Measurements from ENCODE around the gene TATDN2. TPM values are rescaled to one million over a fixed set of nuclear protein-coding genes. Genes with fewer than 3 reads are reported as not detected.
"Not testable (repeated sequence)": the region's sequence is repeated elsewhere in the genome, so short reads cannot be mapped to it uniquely, and the experiment has no call there.

TATDN2 gene
- total and polyA plus RNA-seq, 5 donors from 2014 or later = 10.2 to 86.5 (median 13.2) TPM

- Histone ChIP-seq H3K27ac (ENCODE audit: insufficient read depth, low read length, poor library complexity, severe bottlenecking) (peak overlapping the region; percentile 78), H3K27me3 (ENCODE audit: control insufficient read depth, insufficient read depth, low read length) (no peaks in the 10 kb centered on the region), H3K36me3 (ENCODE audit: control insufficient read depth, insufficient read depth, low read length) (peaks cover 44% of the 10 kb centered on the region), H3K4me1 (ENCODE audit: control insufficient read depth, insufficient read depth, low read length, poor library complexity, severe bottlenecking) (peaks cover 57% of the 10 kb centered on the region), H3K9me3 (ENCODE audit: control insufficient read depth in 2 of 2, low read length in 2 of 2) (no peaks in the 10 kb centered on the region), H3K4me3 (ENCODE audit: low read depth, low read length) (peak overlapping the region; percentile 80)
- H3K36me3 Mint-ChIP-seq = peaks cover 58% of the 10 kb centered on the region
- peak overlapping the region; percentile 77 to 88 (median 80) for H3K4me3 Mint-ChIP-seq
- H3K27me3 Mint-ChIP-seq = no peaks in the 10 kb centered on the region
- H3K4me1 Mint-ChIP-seq = peaks cover 40 to 92% (median 67%) of the 10 kb centered on the region in 4 donors
- ATAC-seq (ENCODE audit: low read depth in 2 of 2) = peak; percentile 93 to 94
- DNase-seq = peak; percentile 55 to 74 (median 70)
- H3K9me3 Mint-ChIP-seq = no peaks in the 10 kb centered on the region
- peak overlapping the region; percentile 86 to 94 (median 93) for H3K27ac Mint-ChIP-seq
Observed at GRCh38 chr3:10263646-10264363, 15.5 kb downstream of the TATDN2 start.

DNA sequence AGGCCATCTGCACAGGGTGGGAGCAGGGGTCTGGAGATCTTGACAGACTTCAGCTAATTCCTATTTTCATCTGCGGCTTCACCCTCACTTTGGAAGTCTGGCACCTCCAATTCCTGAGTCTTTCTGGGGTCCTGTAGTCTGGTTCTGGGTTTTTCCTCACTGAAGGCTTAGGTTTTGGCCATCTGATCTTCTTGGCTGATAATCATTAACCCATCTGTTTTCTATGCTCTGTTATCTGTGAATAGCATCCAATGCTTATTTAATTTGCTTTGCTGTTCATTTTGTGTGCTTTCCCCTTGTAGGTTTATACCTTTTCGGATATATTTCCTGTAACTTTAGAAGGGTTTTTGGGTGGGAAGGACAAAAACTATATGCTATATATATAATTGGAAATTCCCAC lies 17.6 kb downstream of the TATDN2 start:
- Histone ChIP-seq H3K27ac (ENCODE audit: insufficient read depth, low read length, poor library complexity, severe bottlenecking) (no peak overlapping the region), H3K4me1 (ENCODE audit: control insufficient read depth, insufficient read depth, low read length, poor library complexity, severe bottlenecking) (peaks cover 53% of the 10 kb centered on the region), H3K36me3 (ENCODE audit: control insufficient read depth, insufficient read depth, low read length) (peaks cover 47% of the 10 kb centered on the region), H3K4me3 (ENCODE audit: low read depth, low read length) (no peak overlapping the region), H3K27me3 (ENCODE audit: control insufficient read depth, insufficient read depth, low read length) (no peaks in the 10 kb centered on the region), H3K9me3 (ENCODE audit: control insufficient read depth in 2 of 2, low read length in 2 of 2) (no peaks in the 10 kb centered on the region)
- Mint-ChIP-seq H3K27ac (peak overlapping the region in 2 of 3 donors; percentile 39 to 85), H3K27me3 (no peaks in the 10 kb centered on the region), H3K9me3 (no peaks in the 10 kb centered on the region), H3K36me3 (peaks cover 54% of the 10 kb centered on the region), H3K4me1 (peaks cover 45 to 91% (median 59%) of the 10 kb centered on the region in 4 donors), H3K4me3 (peak overlapping the region; percentile 6 to 86 (median 72))
- DNase-seq (no peak), ATAC-seq (ENCODE audit: low read depth in 2 of 2) (no peak)

DNA sequence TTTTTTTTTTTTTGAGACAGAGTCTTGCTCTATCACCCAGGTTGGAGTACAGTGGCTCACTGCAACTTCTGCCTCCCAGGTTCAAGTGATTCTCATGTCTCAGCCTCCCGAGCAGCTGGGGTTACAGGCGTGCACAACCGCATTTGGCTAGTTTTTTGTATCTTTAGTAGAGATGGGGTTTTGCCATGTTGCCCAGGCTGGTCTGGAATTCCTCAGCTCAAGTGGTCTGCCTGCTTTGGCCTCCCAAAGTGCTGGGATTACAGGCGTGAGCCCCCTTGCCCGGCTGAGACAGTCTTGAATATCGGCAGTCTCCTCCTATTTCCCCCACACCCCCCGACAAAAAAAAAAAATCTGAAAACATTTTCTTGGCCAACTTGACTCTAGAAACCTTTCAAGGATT lies 18.7 kb downstream of the TATDN2 start:
- peaks cover 39 to 91% (median 53%) of the 10 kb centered on the region in 4 donors for H3K4me1 Mint-ChIP-seq
- peaks cover 51% of the 10 kb centered on the region for H3K4me1 ChIP-seq (ENCODE audit: control insufficient read depth, insufficient read depth, low read length, poor library complexity, severe bottlenecking)

DNA sequence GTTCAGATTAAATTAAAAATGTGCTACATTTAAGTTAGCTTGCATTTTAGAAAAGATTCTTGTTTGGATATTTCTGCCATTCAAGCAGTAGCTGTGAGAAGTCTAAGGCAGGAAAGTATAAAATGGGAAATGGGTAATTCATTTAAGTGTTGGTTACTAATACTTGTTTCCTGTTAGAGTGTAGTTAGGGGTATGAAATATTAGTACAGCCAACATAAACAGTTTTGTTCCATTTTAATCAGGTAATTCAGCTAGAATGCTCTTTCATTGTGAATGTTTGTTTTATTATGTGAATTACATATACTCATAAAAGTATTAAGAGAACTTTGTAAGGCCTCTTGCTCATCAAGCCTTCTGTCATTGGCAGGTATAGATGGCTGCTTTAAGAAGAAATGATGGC lies 19.9 kb downstream of the TATDN2 start:
- peaks cover 41% of the 10 kb centered on the region for H3K36me3 ChIP-seq (ENCODE audit: control insufficient read depth, insufficient read depth, low read length)
- peaks cover 38 to 85% (median 51%) of the 10 kb centered on the region in 4 donors for H3K4me1 Mint-ChIP-seq
- no peak overlapping the region for H3K27ac ChIP-seq (ENCODE audit: insufficient read depth, low read length, poor library complexity, severe bottlenecking)
- H3K4me3 ChIP-seq (ENCODE audit: low read depth, low read length) = peak overlapping the region; percentile 23
- H3K4me1 ChIP-seq (ENCODE audit: control insufficient read depth, insufficient read depth, low read length, poor library complexity, severe bottlenecking) = peaks cover 47% of the 10 kb centered on the region
- H3K27ac Mint-ChIP-seq = peak overlapping the region in 1 of 3 donors; percentile 72
- no peaks in the 10 kb centered on the region for H3K27me3 Mint-ChIP-seq
- no peaks in the 10 kb centered on the region for H3K27me3 ChIP-seq (ENCODE audit: control insufficient read depth, insufficient read depth, low read length)
- DNase-seq (no peak), ATAC-seq (ENCODE audit: low read depth in 2 of 2) (no peak)
- no peaks in the 10 kb centered on the region for H3K9me3 ChIP-seq (ENCODE audit: control insufficient read depth in 2 of 2, low read length in 2 of 2)
- H3K4me3 Mint-ChIP-seq = no peak overlapping the region
- H3K9me3 Mint-ChIP-seq = no peaks in the 10 kb centered on the region
- H3K36me3 Mint-ChIP-seq = peaks cover 52% of the 10 kb centered on the region

More for the DNA sequence above, 18.7 kb downstream of the TATDN2 start:
- H3K9me3 Mint-ChIP-seq; ATAC-seq (ENCODE audit: low read depth in 2 of 2); H3K27me3 Mint-ChIP-seq; H3K9me3 ChIP-seq (ENCODE audit: control insufficient read depth in 2 of 2, low read length in 2 of 2); H3K27ac ChIP-seq (ENCODE audit: insufficient read depth, low read length, poor library complexity, severe bottlenecking); H3K27me3 ChIP-seq (ENCODE audit: control insufficient read depth, insufficient read depth, low read length); DNase-seq: not testable (repeated sequence)
- H3K36me3 Mint-ChIP-seq = peaks cover 53% of the 10 kb centered on the region
- peak overlapping the region; percentile 10 for H3K4me3 ChIP-seq (ENCODE audit: low read depth, low read length)
- peak overlapping the region in 2 of 3 donors; percentile 1 to 48 for H3K27ac Mint-ChIP-seq
- peaks cover 45% of the 10 kb centered on the region for H3K36me3 ChIP-seq (ENCODE audit: control insufficient read depth, insufficient read depth, low read length)
- H3K4me3 Mint-ChIP-seq = peak overlapping the region in 2 of 4 donors; percentile 40 to 44

DNA sequence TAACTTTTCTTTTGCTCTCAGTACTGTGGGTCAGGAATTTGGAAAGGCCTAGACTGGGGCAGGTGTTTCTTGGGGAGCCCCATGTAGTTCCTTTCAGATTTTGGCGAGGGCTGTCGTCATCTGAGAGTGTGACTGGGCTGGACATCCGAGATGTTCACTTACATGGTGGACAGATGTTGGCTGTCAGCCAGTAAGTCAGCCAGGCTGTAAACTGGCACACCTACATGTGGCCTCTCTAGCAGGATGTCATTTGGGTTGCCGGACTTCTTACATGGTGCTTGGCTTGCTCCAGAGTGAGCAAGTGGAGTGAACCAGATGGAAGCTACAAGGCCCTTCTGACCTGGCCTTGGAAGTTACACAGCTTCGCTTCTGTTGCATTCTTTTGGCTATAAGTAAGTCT lies 20.7 kb downstream of the TATDN2 start:
- Mint-ChIP-seq H3K27me3 (no peaks in the 10 kb centered on the region), H3K36me3 (peaks cover 54% of the 10 kb centered on the region), H3K27ac (peak overlapping the region; percentile 69 to 87 (median 72)), H3K4me3 (peak overlapping the region in 2 of 4 donors; percentile 29 to 64), H3K4me1 (peaks cover 36 to 84% (median 51%) of the 10 kb centered on the region in 4 donors), H3K9me3 (no peaks in the 10 kb centered on the region)
- Histone ChIP-seq H3K27me3 (ENCODE audit: control insufficient read depth, insufficient read depth, low read length) (no peaks in the 10 kb centered on the region), H3K27ac (ENCODE audit: insufficient read depth, low read length, poor library complexity, severe bottlenecking) (no peak overlapping the region), H3K9me3 (ENCODE audit: control insufficient read depth in 2 of 2, low read length in 2 of 2) (no peaks in the 10 kb centered on the region), H3K4me3 (ENCODE audit: low read depth, low read length) (no peak overlapping the region), H3K4me1 (ENCODE audit: control insufficient read depth, insufficient read depth, low read length, poor library complexity, severe bottlenecking) (peaks cover 47% of the 10 kb centered on the region), H3K36me3 (ENCODE audit: control insufficient read depth, insufficient read depth, low read length) (peaks cover 41% of the 10 kb centered on the region)
- no peak for ATAC-seq (ENCODE audit: low read depth in 2 of 2)
- no peak for DNase-seq

DNA sequence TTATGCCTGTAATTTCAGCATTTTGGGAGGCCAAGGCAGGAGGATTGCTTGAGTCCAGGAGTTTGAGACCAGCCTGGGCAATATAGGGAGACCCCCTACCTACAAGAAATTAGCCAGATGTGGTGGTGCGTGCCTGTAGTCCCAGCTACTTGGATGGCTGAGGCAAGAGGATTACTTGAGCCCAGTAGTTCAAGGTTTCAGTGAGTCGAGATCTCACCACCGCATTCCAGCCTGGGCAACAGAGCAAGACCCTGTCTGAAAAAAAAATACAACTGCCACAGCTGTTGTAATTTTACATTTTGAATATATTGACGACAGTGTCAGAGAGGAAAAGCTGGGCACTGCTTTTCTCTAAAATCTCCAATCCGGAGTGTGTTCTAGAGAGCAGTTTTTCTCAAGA lies 21.2 kb downstream of the TATDN2 start:
- peaks cover 41% of the 10 kb centered on the region for H3K36me3 ChIP-seq (ENCODE audit: control insufficient read depth, insufficient read depth, low read length)

GRCh38 chr3:10272476-10272875 lies 24.2 kb downstream of the TATDN2 start:
- Mint-ChIP-seq H3K27ac (peak overlapping the region in 2 of 3 donors; percentile 85 to 91), H3K36me3 (peaks cover 38% of the 10 kb centered on the region), H3K4me1 (peaks cover 34 to 80% (median 43%) of the 10 kb centered on the region in 4 donors), H3K4me3 (peak overlapping the region in 1 of 4 donors; percentile 70)
- H3K9me3 ChIP-seq (ENCODE audit: control insufficient read depth in 2 of 2, low read length in 2 of 2); H3K27me3 Mint-ChIP-seq; H3K27me3 ChIP-seq (ENCODE audit: control insufficient read depth, insufficient read depth, low read length); H3K9me3 Mint-ChIP-seq; ATAC-seq (ENCODE audit: low read depth in 2 of 2); DNase-seq; H3K27ac ChIP-seq (ENCODE audit: insufficient read depth, low read length, poor library complexity, severe bottlenecking); H3K4me3 ChIP-seq (ENCODE audit: low read depth, low read length): not testable (repeated sequence)
- Histone ChIP-seq H3K4me1 (ENCODE audit: control insufficient read depth, insufficient read depth, low read length, poor library complexity, severe bottlenecking) (peaks cover 30% of the 10 kb centered on the region), H3K36me3 (ENCODE audit: control insufficient read depth, insufficient read depth, low read length) (peaks cover 56% of the 10 kb centered on the region)

More for the DNA sequence above, 21.2 kb downstream of the TATDN2 start:
- Histone ChIP-seq H3K4me1 (ENCODE audit: control insufficient read depth, insufficient read depth, low read length, poor library complexity, severe bottlenecking) (peaks cover 47% of the 10 kb centered on the region), H3K27me3 (ENCODE audit: control insufficient read depth, insufficient read depth, low read length) (no peaks in the 10 kb centered on the region), H3K27ac (ENCODE audit: insufficient read depth, low read length, poor library complexity, severe bottlenecking) (no peak overlapping the region), H3K9me3 (ENCODE audit: control insufficient read depth in 2 of 2, low read length in 2 of 2) (no peaks in the 10 kb centered on the region), H3K4me3 (ENCODE audit: low read depth, low read length) (no peak overlapping the region)
- H3K4me1 Mint-ChIP-seq = peaks cover 36 to 84% (median 52%) of the 10 kb centered on the region in 4 donors
- no peaks in the 10 kb centered on the region for H3K27me3 Mint-ChIP-seq
- H3K27ac Mint-ChIP-seq = peak overlapping the region; percentile 69 to 87 (median 72)
- H3K9me3 Mint-ChIP-seq = no peaks in the 10 kb centered on the region
- no peak for ATAC-seq (ENCODE audit: low read depth in 2 of 2)
- no peak for DNase-seq
- H3K4me3 Mint-ChIP-seq = no peak overlapping the region
- peaks cover 49% of the 10 kb centered on the region for H3K36me3 Mint-ChIP-seq
